Uterus (tissue), 4 donors: ENCODE data around the gene CHST2. TPM values are rescaled to one million over a fixed set of nuclear protein-coding genes. Genes with fewer than 3 reads are reported as not detected.

Experiments
- DNase-seq, 2 donors: peaks; one replicate each; pipeline ENCODE4 v3.0.0-alpha.2; 2019 to 2020
- H3K27ac ChIP-seq, 2 donors: fragments of 200-600 bp; sonication (generic); 1 replicate in 1 of 2; 2 replicates in 1 of 2; pipeline ENCODE4 v1.5.1; 2016 to 2018
- H3K27me3 ChIP-seq, 2 donors: fragments of 200-600 bp; sonication (generic); one replicate each; pipeline ENCODE4 v1.5.1; 2018 to 2019; ENCODE audit warnings: control low read depth in 1 of 2
- H3K36me3 ChIP-seq, 2 donors: fragments of 200-600 bp; sonication (generic); one replicate each; pipeline ENCODE4 v1.5.1; 2019; ENCODE audit warnings: control low read depth in 1 of 2
- H3K4me1 ChIP-seq, 2 donors: fragments of 200-600 bp; sonication (generic); one replicate each; pipeline ENCODE4 v1.5.1; 2018 to 2019; ENCODE audit warnings: control low read depth in 1 of 2
- H3K4me3 ChIP-seq, 2 donors: fragments of 200-600 bp; sonication (generic); 1 replicate in 1 of 2; 2 replicates in 1 of 2; pipeline ENCODE4 v1.5.1; 2018 to 2019; ENCODE audit warnings: mild to moderate bottlenecking in 1 of 2
- H3K9me3 ChIP-seq, 2 donors: fragments of 200-600 bp; sonication (generic); one replicate each; pipeline ENCODE4 v1.5.1; 2019; ENCODE audit warnings: control low read depth in 1 of 2
- POLR2A ChIP-seq, 2 donors: fragments of 450-650 bp; IDR thresholded peaks; one replicate each; pipeline ENCODE4 v1.6.1; 2016; ENCODE audit warnings: antibody characterized with exemption in 2 of 2, mild to moderate bottlenecking in 1 of 2, moderate library complexity in 1 of 2
- intact Hi-C: fragments of 100-400 bp; cut with DNase I; formaldehyde crosslinking; loops from one replicate; pipeline ENCODE4 v1.15.1; 2023; ENCODE audit warnings: low total_unique reads
- total RNA-seq, 4 donors: library from RNA; depleted of rRNA in 3 of 4; stranded (reverse); fragments of >200 nt in 3 of 4; gene quantifications; one replicate each; pipeline versions ENCODE4 v1.1.0 to v1.2.4, GENCODE V29; 2014 to 2023
- TF ChIP-seq, protein P1 (sequence below), 4 experiments: fragments of 200-600 bp in 2 of 4; fragments of 450-650 bp in 2 of 4; sonication (generic) in 2 of 4; IDR thresholded peaks; one replicate each; pipeline ENCODE4 v1.5.1; 2016 to 2019; ENCODE audit warnings: antibody characterized with exemption in 4 of 4, mild to moderate bottlenecking in 2 of 4, moderate library complexity in 1 of 4
- donor health status: DM: yes; HTN: yes; CAD: no.

CHST2 gene
- total RNA-seq, 4 donors from 2014 or later = 0.29 to 85.0 (median 4.1) TPM

DNA sequence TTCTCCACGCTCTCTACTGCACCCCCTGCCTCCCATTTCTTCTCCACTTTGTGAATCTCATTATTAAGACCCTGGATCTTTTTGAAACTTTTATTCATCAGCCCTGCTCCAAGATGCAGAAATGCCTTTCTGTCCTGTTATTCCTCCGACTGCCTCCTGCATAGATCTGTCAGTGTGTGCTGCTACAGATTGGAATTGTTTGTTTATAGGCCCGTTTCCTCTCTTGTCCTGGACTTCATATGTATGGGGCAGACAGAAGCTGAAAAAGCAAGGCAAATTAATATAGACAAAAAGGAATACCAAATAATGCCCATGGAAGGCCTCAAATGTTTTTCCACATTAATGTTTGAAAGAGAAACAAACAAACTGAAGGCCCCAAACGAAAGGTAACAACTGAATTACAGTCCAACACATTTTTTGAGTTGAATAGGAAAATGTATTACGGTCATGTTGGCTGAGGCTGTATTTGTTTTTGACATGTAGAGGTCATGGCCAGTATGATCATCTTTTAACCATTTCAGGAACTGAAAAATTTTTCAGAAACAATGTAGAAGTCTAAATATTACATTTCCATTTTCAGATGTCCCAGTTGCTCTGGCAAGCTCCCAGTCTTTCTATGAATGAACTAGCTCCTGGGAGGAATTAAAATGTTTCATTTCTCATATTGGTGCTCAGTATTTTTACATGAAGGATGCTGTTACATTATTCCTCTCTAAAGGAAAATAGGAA is 8.8 kb downstream of the CHST2 start:
- Histone ChIP-seq H3K4me1 (no peaks in the 10 kb centered on the region), H3K27me3 (no peaks in the 10 kb centered on the region), H3K27ac (no peak overlapping the region), H3K9me3 (no peaks in the 10 kb centered on the region), H3K36me3 (no peaks in the 10 kb centered on the region), H3K4me3 (no peak overlapping the region)
- TF ChIP-seq, protein P1, sequence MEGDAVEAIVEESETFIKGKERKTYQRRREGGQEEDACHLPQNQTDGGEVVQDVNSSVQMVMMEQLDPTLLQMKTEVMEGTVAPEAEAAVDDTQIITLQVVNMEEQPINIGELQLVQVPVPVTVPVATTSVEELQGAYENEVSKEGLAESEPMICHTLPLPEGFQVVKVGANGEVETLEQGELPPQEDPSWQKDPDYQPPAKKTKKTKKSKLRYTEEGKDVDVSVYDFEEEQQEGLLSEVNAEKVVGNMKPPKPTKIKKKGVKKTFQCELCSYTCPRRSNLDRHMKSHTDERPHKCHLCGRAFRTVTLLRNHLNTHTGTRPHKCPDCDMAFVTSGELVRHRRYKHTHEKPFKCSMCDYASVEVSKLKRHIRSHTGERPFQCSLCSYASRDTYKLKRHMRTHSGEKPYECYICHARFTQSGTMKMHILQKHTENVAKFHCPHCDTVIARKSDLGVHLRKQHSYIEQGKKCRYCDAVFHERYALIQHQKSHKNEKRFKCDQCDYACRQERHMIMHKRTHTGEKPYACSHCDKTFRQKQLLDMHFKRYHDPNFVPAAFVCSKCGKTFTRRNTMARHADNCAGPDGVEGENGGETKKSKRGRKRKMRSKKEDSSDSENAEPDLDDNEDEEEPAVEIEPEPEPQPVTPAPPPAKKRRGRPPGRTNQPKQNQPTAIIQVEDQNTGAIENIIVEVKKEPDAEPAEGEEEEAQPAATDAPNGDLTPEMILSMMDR (IDR thresholded peaks at IDR 0.05) = no peak
- TF ChIP-seq POLR2A (IDR thresholded peaks at IDR 0.05) = no peak
- intact Hi-C loops = no loop called here
- DNase-seq = no peak

DNA sequence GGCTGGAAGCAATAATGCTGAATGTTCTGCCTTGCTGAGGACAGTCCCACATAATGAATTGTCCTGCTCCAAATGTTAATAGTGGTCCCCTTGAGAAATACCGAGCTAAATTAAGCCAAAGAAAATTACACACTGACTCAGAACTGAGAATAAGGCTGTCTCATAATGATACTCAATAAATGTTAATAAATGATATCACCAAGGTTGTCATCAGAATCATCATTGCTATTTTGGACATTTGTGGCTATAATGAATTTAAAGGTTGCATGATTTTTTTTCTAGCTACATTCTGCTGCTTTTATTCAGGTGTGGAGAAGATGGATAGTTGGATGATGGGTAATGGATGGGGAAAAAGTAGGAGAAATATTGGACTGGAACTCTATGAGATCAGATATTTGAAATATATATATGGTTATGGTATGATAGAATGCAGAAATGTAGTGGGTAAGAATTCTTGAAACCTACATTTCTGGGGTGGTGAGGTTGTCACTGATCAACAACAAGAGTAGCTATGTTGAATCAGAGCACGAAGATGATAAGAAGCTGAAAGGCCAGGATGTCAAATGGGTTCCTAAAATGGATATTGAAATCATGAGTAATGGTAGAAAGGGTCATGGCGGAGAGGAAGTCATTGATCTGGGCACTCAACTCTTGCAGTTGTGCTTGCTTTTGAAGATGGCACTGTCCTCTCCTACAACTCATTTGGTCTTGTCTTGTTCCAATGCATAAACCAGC is 12.8 kb downstream of the CHST2 start:
- intact Hi-C loops = no loop called here
- DNase-seq = no peak
- Histone ChIP-seq H3K27ac (no peak overlapping the region), H3K27me3 (no peaks in the 10 kb centered on the region), H3K36me3 (no peaks in the 10 kb centered on the region), H3K9me3 (no peaks in the 10 kb centered on the region), H3K4me1 (no peaks in the 10 kb centered on the region), H3K4me3 (no peak overlapping the region)
- TF ChIP-seq POLR2A (IDR thresholded peaks at IDR 0.05) = no peak
- TF ChIP-seq, protein P1 (IDR thresholded peaks at IDR 0.05) = no peak

DNA sequence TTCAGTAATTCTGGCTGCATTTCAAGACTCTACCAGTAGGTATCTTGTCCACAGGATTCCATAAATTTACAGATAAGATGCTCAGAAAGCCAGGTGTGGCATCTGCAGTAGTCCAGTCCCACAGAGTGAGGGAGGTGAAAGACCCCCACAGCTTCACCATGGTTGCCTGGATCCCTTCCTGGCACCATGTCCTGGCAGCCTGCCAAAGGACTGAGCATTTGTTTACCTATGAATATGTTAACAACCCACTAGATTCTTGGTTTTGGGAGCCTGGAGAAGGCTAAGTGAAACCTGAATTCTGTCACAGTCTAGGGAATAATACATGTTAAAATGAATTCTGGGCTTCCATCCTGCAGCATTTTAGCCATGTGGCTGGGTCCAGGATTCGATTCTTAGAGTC is 14.9 kb downstream of the CHST2 start:
- TF ChIP-seq, protein P1 (IDR thresholded peaks at IDR 0.05) = no peak
- no peak for TF ChIP-seq POLR2A (IDR thresholded peaks at IDR 0.05)
- intact Hi-C loops = no loop called here
- no peak for DNase-seq

DNA sequence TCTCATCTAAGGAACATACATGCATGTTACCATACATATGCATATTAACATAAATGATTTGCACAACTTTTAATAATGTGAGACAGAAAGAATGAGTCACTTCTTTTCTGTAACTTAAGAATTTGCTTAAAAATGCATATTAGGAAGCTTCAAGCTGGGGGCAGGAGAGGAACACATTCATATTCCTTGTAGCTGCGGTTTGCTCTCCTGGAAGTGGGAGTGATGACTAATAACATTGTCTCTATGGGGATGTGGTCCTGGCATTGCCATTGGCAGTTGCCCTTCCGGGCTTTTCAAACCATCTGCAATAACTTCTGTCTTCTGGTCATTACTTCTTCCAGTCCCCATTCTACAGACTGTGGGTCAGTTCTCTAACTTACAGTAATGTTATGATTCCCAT is 15.6 kb downstream of the CHST2 start:
- TF ChIP-seq, protein P1 (IDR thresholded peaks at IDR 0.05) = no peak
- no peak for TF ChIP-seq POLR2A (IDR thresholded peaks at IDR 0.05)
- no peaks in the 10 kb centered on the region for H3K27me3 ChIP-seq
- no peaks in the 10 kb centered on the region for H3K9me3 ChIP-seq
- intact Hi-C loops = no loop called here
- DNase-seq = no peak
- H3K4me3 ChIP-seq = no peak overlapping the region
- no peaks in the 10 kb centered on the region for H3K36me3 ChIP-seq
- H3K27ac ChIP-seq = no peak overlapping the region
- H3K4me1 ChIP-seq = no peaks in the 10 kb centered on the region

More for the DNA sequence above, 14.9 kb downstream of the CHST2 start:
- H3K27me3 ChIP-seq = no peaks in the 10 kb centered on the region
- no peak overlapping the region for H3K27ac ChIP-seq
- H3K36me3 ChIP-seq = no peaks in the 10 kb centered on the region
- H3K4me3 ChIP-seq = no peak overlapping the region
- no peaks in the 10 kb centered on the region for H3K4me1 ChIP-seq
- H3K9me3 ChIP-seq = no peaks in the 10 kb centered on the region

- intact Hi-C loops = no loop called here
- Histone ChIP-seq H3K36me3 (no peaks in the 10 kb centered on the region), H3K9me3 (no peaks in the 10 kb centered on the region), H3K4me3 (no peak overlapping the region), H3K4me1 (no peaks in the 10 kb centered on the region), H3K27ac (no peak overlapping the region), H3K27me3 (no peaks in the 10 kb centered on the region)
- no peak for TF ChIP-seq POLR2A (IDR thresholded peaks at IDR 0.05)
- TF ChIP-seq, protein P1 (IDR thresholded peaks at IDR 0.05) = no peak
- DNase-seq = no peak
These were observed 18.0 kb downstream of the CHST2 start for GRCh38 chr3:143137435-143138036.
